Fibroblast of peridontal ligament (primary cell): ENCODE measurements around the gene MLLT11.

Experiments
- DNase-seq: peaks from one replicate; pipeline ENCODE4 v3.0.0-alpha.2; 2010; ENCODE audit errors: extremely low read depth

The MLLT11 gene, protein sequence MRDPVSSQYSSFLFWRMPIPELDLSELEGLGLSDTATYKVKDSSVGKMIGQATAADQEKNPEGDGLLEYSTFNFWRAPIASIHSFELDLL

DNA sequence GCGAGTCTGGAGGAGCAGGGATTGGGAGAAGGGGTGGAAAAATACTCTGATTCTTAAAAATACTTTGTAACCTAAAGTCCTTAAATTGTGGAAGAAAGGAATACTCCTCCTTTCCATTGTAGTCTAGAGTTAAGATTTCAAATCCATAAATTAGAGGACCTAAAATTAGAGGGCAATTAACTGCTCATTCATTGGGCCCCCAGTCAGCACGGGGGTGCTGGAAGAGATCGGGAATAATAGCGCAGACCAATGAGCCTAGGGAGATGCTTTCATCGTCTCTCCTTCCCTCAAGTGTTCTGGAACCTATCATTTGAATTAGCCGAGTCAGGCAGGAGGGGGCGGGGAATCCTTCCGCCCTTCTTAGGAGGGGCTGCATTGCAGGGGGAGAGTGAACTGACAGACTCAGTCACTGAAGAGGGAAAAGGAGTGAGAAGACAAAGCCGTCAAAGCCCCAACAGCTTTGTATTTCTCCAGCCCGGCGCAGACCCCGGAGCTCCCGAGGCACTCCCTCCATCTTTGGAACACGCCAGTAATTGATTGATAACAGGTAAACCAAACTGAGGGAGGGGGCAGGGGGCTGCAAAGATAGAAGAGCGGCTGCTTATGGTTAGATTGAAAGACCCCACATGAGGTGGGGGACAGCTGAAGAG is at the start of gene MLLT11:
Gene MLLT11 (plus strand): TSS at position 391 of the 650 bp plus-strand sequence. CDS start 6,828 bp downstream, outside the sequence.
- DNase-seq: peak; percentile 58

DNA sequence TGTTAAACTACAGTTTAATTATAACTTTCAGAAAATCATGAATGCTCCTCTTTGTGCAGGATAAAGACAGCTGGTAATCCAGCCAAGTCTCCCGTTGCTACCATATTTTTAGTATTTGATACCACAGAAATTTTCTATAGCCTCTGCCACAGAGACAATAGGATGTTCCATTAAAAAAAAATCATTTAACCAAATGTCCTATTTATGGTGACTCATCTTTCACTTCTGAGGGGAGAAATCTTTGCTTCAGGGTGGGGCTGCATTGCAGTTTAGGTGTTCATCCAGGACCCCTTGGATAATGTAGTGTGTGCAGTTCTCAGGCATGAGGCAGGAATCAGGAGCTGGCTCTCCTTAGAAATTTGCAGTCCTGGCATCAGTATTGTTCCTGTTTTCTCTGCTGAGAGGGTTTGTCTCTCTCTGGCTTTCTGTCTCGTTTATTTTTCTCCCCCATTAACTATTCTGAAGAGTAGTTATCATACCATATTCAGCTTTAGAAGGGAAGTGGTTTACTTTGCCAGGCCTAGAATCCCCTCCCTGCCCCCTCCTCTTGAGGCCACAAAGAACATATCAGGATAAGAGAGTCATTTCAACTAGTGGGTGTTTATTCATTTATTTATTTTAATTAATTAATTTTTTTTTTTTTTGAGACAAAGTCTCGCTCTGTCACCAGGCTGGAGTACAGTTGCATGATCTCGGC is 48.9 kb upstream of the MLLT11 start:
- no peak for DNase-seq

DNA sequence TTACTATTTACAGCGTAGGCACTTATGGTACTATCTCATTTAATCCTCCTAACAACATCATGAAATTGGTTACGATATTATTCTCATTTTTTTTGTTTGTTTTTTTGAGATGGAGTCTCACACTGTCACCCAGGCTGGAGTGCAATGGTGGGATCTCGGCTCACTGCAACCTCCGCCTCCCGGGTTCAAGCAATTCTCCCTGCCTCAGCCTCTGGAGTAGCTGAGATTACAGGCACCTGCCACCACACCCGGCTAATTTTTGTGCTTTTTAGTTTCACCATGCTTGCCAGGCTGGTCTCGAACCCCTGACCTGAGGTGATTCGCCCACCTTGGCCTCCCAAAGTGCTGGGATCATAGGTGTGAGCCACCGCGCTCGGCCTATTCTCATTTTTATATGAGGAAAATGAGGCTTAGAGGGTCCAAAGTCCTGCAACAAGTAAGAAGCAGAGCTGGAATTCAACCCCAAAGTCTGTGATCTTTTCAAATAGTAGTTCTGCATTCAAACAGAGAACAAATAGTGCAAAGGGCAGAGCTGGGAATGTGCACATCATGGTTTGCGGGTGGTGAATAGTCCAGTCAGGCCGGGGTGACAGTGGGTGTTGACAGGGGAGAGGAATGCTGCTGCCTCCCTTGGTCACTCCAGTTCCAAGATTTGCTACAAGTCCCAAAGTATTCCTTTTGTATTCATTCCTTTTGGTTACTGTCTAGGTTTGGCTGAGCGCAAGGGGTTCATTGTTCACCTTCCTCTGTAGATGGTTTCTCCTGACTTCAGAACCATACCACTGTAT is 47.3 kb upstream of the MLLT11 start:
- DNase-seq: no peak

GRCh38 chr1:151013518-151013917 is 46.7 kb upstream of the MLLT11 start:
- peak; percentile 29 for DNase-seq

DNA sequence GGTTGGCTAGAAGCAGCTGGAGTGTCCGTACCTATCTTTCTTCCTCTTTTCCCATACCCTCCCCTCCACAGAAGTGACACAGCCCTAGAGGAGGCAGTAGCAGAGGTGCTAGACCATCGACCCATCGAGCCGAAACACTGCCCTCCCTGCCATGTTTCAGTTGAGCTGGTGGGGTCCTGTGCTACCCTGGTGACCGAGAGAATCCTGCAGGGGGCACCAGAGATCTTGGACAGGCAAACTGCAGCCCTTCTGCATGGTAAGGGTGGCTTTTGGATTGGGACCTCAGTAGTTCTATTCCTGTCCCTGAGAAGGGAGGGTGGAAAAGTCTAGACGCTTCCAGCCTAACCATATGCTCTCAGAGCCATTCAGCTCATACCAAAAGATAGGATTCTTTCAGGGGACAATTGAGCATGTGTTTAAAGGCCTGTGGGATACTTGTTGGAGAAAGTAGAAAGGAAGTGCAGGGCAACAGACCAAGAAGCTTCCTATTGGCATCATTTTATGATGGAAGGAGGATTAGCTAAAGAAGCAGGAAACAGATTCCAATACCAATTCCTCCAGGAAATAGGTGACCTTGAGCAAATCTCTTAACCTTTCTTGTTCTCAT is 35.6 kb upstream of the MLLT11 start:
- peak; percentile 68 for DNase-seq

DNA sequence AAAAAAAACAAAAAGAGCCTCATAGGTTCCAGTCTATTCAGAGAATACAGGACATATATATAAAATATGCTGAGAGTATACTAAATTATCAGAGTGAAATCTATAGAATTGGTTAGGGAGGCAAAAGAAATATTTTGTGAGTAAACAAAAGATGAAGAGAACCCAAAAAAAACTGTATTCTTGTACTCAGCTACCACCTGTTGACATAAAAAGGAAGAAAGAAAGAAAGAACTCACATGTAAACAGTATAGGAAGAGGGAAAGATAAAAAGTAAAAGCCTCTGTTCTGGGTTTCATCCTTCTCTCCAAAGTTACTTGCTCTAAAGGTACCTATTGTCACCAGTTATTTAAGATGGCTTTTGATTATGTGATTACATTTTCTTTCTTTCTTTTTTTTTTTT is 33.7 kb upstream of the MLLT11 start:
- DNase-seq: no peak

DNA sequence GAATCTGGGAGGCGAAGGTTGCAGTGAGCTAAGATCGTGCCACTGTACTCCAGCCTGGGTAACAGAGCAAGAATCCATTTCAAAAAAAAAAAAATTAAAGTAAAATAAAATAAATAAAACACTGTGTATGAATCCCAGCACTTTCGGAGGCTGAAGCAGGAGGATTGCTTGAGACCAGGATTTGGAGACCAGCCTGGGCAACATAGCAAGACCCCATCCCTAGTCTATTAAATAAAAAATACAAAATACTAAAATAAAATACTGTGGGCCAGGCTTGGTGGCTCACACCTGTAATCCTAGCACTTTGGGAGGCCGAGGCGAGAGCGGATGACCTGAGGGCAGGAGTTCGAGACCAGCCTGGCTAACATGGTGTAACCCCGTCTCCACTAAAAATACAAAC is 28.0 kb upstream of the MLLT11 start:
- DNase-seq: no peak

- no peak for DNase-seq
Observed at GRCh38 chr1:151035167-151035566, 25.0 kb upstream of the MLLT11 start.

GRCh38 chr1:151036356-151036755 is 23.8 kb upstream of the MLLT11 start, which contains the start of gene BNIPL:
BNIPL (plus strand) TSS chr1:151036586; CDS start chr1:151036726, 140 bp downstream.
- no peak for DNase-seq

GRCh38 chr1:151037032-151037431 is 23.2 kb upstream of the MLLT11 start:
- DNase-seq: no peak

DNA sequence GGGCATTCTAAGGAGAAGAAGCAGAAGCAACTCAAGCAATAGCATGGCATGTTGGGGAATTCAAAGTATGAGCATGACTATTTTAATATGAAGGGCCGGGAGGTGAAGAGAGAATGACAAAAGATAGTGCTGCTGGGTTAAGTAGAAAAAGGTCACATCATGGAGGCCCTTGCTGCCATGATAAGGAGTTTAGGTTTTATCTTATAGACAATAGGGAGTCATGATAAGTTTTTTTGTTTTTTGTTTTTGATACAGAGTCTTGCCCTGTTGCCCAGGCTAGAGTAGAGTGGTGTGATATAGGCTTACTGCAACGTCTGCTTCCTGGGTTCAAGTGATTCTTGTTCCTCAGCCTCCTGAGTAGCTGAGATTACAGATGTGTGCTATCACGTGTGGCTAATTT is 20.7 kb upstream of the MLLT11 start:
- no peak for DNase-seq

GRCh38 chr1:151043163-151043562 is 17.0 kb upstream of the MLLT11 start:
- no peak for DNase-seq

- DNase-seq: peak; percentile 62
Observed at GRCh38 chr1:151047591-151047924, 12.6 kb upstream of the MLLT11 start, which contains the start of gene C1orf56. C1orf56 (plus strand) TSS chr1:151047751; CDS start chr1:151047848, 97 bp downstream.

- DNase-seq: peak; percentile 47
Observed at GRCh38 chr1:151047925-151048644, 12.1 kb upstream of the MLLT11 start.

GRCh38 chr1:151048645-151049032 is 11.6 kb upstream of the MLLT11 start:
- DNase-seq: no peak

DNA sequence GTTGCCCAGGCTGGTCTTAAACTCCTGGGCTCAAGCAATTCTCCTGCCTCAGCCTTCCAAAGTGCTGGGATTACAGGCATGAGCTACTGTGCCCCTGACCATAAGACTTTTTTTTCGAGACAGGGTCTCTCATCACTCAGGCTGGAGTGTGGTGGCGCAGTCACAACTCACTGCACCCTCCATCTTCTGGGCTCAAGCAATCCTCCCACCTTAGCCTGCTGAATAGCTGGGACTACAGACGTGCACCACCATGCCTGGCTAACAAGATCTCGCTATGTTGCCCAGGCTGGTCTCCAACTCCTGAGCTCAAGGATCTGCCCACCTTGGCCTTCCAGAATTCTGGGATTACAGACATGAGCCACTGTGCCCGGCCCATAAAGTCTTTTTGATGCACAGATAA is 10.7 kb upstream of the MLLT11 start:
- no peak for DNase-seq

DNA sequence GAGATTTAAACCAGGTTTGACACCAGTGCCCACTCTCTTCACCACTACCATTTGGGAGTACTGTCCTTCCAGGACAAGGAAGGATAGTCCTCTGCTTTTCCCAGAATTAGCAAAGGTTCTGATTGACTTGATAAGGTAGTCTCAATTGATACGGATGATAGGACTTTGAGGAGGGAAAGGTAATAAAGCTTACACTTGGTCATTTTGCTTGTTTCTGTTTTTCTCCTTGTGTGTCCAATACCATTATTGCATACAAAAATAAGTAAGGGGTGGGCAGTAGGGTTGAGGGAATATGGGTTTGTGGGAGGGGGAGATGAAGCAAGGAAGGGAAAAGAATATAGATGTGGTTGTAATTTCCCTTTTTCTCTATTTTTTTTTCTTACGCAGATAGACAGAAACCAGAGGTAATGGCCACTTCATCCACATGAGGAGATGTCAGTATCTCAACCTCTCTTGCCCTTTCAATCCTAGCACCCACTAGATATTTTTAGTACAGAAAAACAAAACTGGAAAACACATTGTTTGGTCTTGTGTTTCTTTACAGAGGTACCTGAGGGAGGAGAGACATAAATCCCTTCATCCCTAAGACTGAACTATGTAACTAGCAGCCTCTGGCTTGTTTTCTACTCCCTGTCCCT is 10.0 kb upstream of the MLLT11 start:
- no peak for DNase-seq

DNA sequence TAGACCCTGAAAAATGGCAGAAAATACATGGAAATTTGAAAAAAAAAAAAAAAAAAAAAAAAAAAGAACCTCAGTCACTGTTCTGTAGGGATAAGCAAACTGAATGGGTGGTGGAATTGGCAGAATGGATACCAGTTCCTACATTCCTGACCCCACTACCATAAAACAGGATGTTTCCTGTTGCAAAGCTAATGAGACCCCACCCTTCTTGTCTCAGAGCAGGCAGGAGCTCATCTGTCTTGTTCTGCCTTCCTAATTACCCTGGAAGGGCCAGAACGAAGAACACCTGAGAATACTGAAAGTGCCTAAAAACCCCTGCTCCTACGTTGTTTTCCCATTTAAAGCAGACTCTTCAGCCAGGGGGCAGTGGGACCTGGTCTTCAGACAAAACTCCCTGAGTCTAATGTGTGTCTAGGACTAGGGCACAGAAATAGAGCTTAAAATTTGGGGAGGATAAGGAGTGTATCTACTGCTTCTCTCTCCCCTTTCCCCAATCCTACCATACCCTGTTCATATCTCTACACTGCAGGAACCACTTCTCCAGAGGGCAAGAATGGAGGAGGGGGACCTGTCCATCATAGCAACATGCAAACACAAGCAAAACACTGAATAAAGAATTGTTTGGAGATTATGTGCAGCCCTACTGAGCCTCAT is 8.7 kb upstream of the MLLT11 start:
- DNase-seq: no peak

- DNase-seq: no peak
Observed at GRCh38 chr1:151054971-151055547, 5.1 kb upstream of the MLLT11 start.

DNA sequence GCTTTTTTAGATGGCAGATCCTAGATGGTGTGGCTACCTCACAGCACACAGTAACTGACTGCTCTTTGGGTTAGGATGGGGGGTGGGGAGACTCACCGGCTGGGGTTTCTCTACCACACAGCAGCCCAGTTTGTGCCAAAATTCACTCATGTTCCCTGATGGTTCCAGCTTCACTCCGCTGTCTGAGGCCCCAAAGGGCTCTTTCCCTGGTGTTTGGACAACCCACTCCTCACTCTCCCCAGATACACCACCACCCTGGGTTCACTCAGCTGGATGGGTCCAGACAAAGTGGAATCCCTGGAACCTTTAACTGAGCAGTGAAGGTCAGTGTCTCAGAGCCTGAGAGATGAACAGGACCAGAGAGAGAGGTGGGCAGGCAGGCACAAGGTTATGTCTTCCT is 4.6 kb upstream of the MLLT11 start:
- no peak for DNase-seq
